Skeletal muscle tissue (tissue), 4 donors: Measurements from ENCODE around the gene CD1C. TPM values are rescaled to one million over a fixed set of nuclear protein-coding genes. Genes with fewer than 3 reads are reported as not detected.
"Not testable (repeated sequence)": the region's sequence is repeated elsewhere in the genome, so short reads cannot be mapped to it uniquely, and the experiment has no call there.

ENCODE experiments used
- H3K27ac ChIP-seq: one replicate; pipeline ENCODE4 v1.7.0; 2013; ENCODE audit warnings: mild to moderate bottlenecking, low read depth, low read length, inconsistent platforms
- H3K27me3 ChIP-seq, 3 donors: one replicate each; pipeline ENCODE4 v1.7.0; 2013; ENCODE audit warnings: low read length in 3 of 3; ENCODE audit not compliant: control insufficient read depth in 3 of 3, insufficient read depth in 3 of 3
- H3K36me3 ChIP-seq, 3 donors: one replicate each; pipeline ENCODE4 v1.7.0; 2013; ENCODE audit warnings: low read length in 3 of 3; ENCODE audit not compliant: control insufficient read depth in 3 of 3, insufficient read depth in 3 of 3
- H3K4me1 ChIP-seq, 3 donors: one replicate each; pipeline ENCODE4 v1.7.0; 2013; ENCODE audit warnings: low read length in 3 of 3, mild to moderate bottlenecking in 3 of 3; ENCODE audit not compliant: control insufficient read depth in 3 of 3, insufficient read depth in 3 of 3
- H3K4me3 ChIP-seq, 3 donors: one replicate each; pipeline ENCODE4 v1.7.0; 2013; ENCODE audit warnings: low read length in 3 of 3
- H3K9ac ChIP-seq, 3 donors: one replicate each; pipeline ENCODE4 v1.7.0; 2013; ENCODE audit warnings: low read length in 3 of 3, mild to moderate bottlenecking in 3 of 3, moderate library complexity in 2 of 3, low read depth in 1 of 3
- H3K9me3 ChIP-seq, 3 donors: one replicate each; pipeline ENCODE4 v1.7.0; 2013; ENCODE audit warnings: low read length in 3 of 3; ENCODE audit not compliant: control insufficient read depth in 3 of 3
- total RNA-seq: library from RNA; depleted of rRNA; stranded (reverse); fragments of >200 nt; gene quantifications from one replicate; pipeline ENCODE4 v1.2.3, GENCODE V29; 2014
- donor health status: Osteomylitis.

CD1C gene
- total RNA-seq, 1 donor from 2014 or later: 2.1 TPM

- no peak overlapping the region for H3K9ac ChIP-seq
- peaks cover 0 to under 1% (median 0%) of the 10 kb centered on the region in 3 donors for H3K9me3 ChIP-seq
- H3K4me1 ChIP-seq: no peaks in the 10 kb centered on the region
- H3K36me3 ChIP-seq: no peaks in the 10 kb centered on the region
- no peak overlapping the region for H3K27ac ChIP-seq
- H3K27me3 ChIP-seq: no peaks in the 10 kb centered on the region
- H3K4me3 ChIP-seq: no peak overlapping the region
Observed at GRCh38 chr1:158274797-158275196, 14.9 kb upstream of the CD1C start.

- H3K36me3 ChIP-seq, H3K27ac ChIP-seq, H3K4me1 ChIP-seq, H3K9ac ChIP-seq, H3K27me3 ChIP-seq, H3K4me3 ChIP-seq, H3K9me3 ChIP-seq: not testable (repeated sequence)
Observed at GRCh38 chr1:158282421-158282820, 7.3 kb upstream of the CD1C start.

- no peak overlapping the region for H3K4me3 ChIP-seq
- no peaks in the 10 kb centered on the region for H3K36me3 ChIP-seq
- H3K27ac ChIP-seq: no peak overlapping the region
- peaks cover 0 to 6% (median 0%) of the 10 kb centered on the region in 3 donors for H3K9me3 ChIP-seq
- H3K4me1 ChIP-seq: no peaks in the 10 kb centered on the region
- H3K9ac ChIP-seq: no peak overlapping the region
- no peaks in the 10 kb centered on the region for H3K27me3 ChIP-seq
Observed at GRCh38 chr1:158283965-158284364, 5.8 kb upstream of the CD1C start.

- H3K36me3 ChIP-seq: no peaks in the 10 kb centered on the region
- H3K9me3 ChIP-seq: no peaks in the 10 kb centered on the region
- H3K27me3 ChIP-seq: no peaks in the 10 kb centered on the region
- no peak overlapping the region for H3K9ac ChIP-seq
- no peaks in the 10 kb centered on the region for H3K4me1 ChIP-seq
- H3K4me3 ChIP-seq: no peak overlapping the region
- H3K27ac ChIP-seq: no peak overlapping the region
Observed at GRCh38 chr1:158285756-158286241, 3.9 kb upstream of the CD1C start.

GRCh38 chr1:158286487-158286886 is 3.2 kb upstream of the CD1C start:
- H3K27ac ChIP-seq: no peak overlapping the region
- no peaks in the 10 kb centered on the region for H3K9me3 ChIP-seq
- H3K36me3 ChIP-seq: no peaks in the 10 kb centered on the region
- no peak overlapping the region for H3K4me3 ChIP-seq
- H3K4me1 ChIP-seq: no peaks in the 10 kb centered on the region
- H3K27me3 ChIP-seq: no peaks in the 10 kb centered on the region
- H3K9ac ChIP-seq: no peak overlapping the region

- no peaks in the 10 kb centered on the region for H3K27me3 ChIP-seq
- no peak overlapping the region for H3K9ac ChIP-seq
- H3K4me1 ChIP-seq: no peaks in the 10 kb centered on the region
- H3K36me3 ChIP-seq: no peaks in the 10 kb centered on the region
- no peak overlapping the region for H3K4me3 ChIP-seq
- no peaks in the 10 kb centered on the region for H3K9me3 ChIP-seq
- no peak overlapping the region for H3K27ac ChIP-seq
Observed at GRCh38 chr1:158286941-158287346, 2.8 kb upstream of the CD1C start.

GRCh38 chr1:158290321-158290844 is 660 bp downstream of the CD1C start:
- no peaks in the 10 kb centered on the region for H3K9me3 ChIP-seq
- no peak overlapping the region for H3K9ac ChIP-seq
- no peaks in the 10 kb centered on the region for H3K4me1 ChIP-seq
- no peak overlapping the region for H3K4me3 ChIP-seq
- no peaks in the 10 kb centered on the region for H3K36me3 ChIP-seq
- no peaks in the 10 kb centered on the region for H3K27me3 ChIP-seq
- H3K27ac ChIP-seq: no peak overlapping the region

- H3K27me3 ChIP-seq: no peaks in the 10 kb centered on the region
- H3K9me3 ChIP-seq: peaks cover 0 to 3% (median 2%) of the 10 kb centered on the region in 3 donors
- H3K36me3 ChIP-seq: no peaks in the 10 kb centered on the region
- no peaks in the 10 kb centered on the region for H3K4me1 ChIP-seq
- H3K9ac ChIP-seq: no peak overlapping the region
- H3K4me3 ChIP-seq: no peak overlapping the region
- H3K27ac ChIP-seq: no peak overlapping the region
Observed at GRCh38 chr1:158295791-158296190, 6.1 kb downstream of the CD1C start.

GRCh38 chr1:158310623-158311022 is 20.9 kb downstream of the CD1C start:
- H3K27ac ChIP-seq: no peak overlapping the region
- peaks cover 0 to 7% (median 3%) of the 10 kb centered on the region in 3 donors for H3K9me3 ChIP-seq
- H3K4me3 ChIP-seq: no peak overlapping the region
- H3K27me3 ChIP-seq: no peaks in the 10 kb centered on the region
- no peaks in the 10 kb centered on the region for H3K36me3 ChIP-seq
- H3K4me1 ChIP-seq: no peaks in the 10 kb centered on the region
- no peak overlapping the region for H3K9ac ChIP-seq

GRCh38 chr1:158311066-158311465 is 21.3 kb downstream of the CD1C start:
- no peaks in the 10 kb centered on the region for H3K4me1 ChIP-seq
- peaks cover 0 to 7% (median 3%) of the 10 kb centered on the region in 3 donors for H3K9me3 ChIP-seq
- no peaks in the 10 kb centered on the region for H3K36me3 ChIP-seq
- no peak overlapping the region for H3K9ac ChIP-seq
- H3K27me3 ChIP-seq: no peaks in the 10 kb centered on the region
- no peak overlapping the region for H3K4me3 ChIP-seq
- H3K27ac ChIP-seq: no peak overlapping the region
